ENCODE measurements around the gene GNAI2.
A peak's percentile ranks its signal among the peaks of the same experiment; 100 is the strongest.

The GNAI2 gene

GRCh38 chr3:50235716-50236483, at the start of gene GNAI2:
Gene GNAI2, plus strand, starts transcription at chr3:50236204. Its CDS starts 132 bp downstream, at chr3:50236336.
- Histone ChIP-seq H3K9me3 (ENCODE audit: insufficient read depth, low read depth, low read length) (no peaks in the 10 kb centered on the region), H3K9ac (ENCODE audit: low read depth, low read length) (peak within 1 kb of the TSS; percentile 83), H3K4me1 (ENCODE audit: insufficient read depth, low read length) (peaks cover 26% of the 10 kb centered on the region; the same call in 1 of the 2 replicates), H3K27ac (ENCODE audit: low read length) (peak within 1 kb of the TSS; percentile 42), H3K36me3 (ENCODE audit: insufficient read depth, low read depth, low read length) (peaks cover 5% of the 10 kb centered on the region; the same call in 1 of the 2 replicates), H3K4me3 (ENCODE audit: low read length) (peak within 1 kb of the TSS; percentile 82), H3K27me3 (ENCODE audit: insufficient read depth, low read length) (no peaks in the 10 kb centered on the region)

DNA sequence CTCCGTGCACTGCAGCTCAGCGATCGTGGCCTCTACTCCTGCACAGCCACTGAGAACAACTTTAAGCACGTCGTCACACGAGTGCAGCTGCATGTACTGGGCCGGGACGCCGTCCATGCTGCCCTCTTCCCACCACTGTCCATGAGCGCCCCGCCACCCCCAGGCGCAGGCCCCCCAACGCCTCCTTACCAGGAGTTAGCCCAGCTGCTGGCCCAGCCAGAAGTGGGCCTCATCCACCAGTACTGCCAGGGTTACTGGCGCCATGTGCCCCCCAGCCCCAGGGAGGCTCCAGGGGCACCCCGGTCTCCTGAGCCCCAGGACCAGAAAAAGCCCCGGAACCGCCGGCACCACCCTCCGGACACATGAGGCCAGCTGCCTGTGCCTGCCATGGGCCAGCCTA, 48.3 kb upstream of the GNAI2 start:
- H3K27me3 ChIP-seq (ENCODE audit: insufficient read depth, low read length), result no peaks in the 10 kb centered on the region
- no peak overlapping the region for H3K4me3 ChIP-seq (ENCODE audit: low read length)
- H3K4me1 ChIP-seq (ENCODE audit: insufficient read depth, low read length), result no peaks in the 10 kb centered on the region; the same call in 1 of the 2 replicates
- peaks cover 23% of the 10 kb centered on the region for H3K36me3 ChIP-seq (ENCODE audit: insufficient read depth, low read depth, low read length)
- no peak overlapping the region for H3K9ac ChIP-seq (ENCODE audit: low read depth, low read length)
- no peak overlapping the region for H3K27ac ChIP-seq (ENCODE audit: low read length)
- H3K9me3 ChIP-seq (ENCODE audit: insufficient read depth, low read depth, low read length), result no peaks in the 10 kb centered on the region

- Histone ChIP-seq H3K9ac (ENCODE audit: low read depth, low read length) (no peak overlapping the region), H3K27ac (ENCODE audit: low read length) (no peak overlapping the region), H3K27me3 (ENCODE audit: insufficient read depth, low read length) (peaks cover 9% of the 10 kb centered on the region), H3K36me3 (ENCODE audit: insufficient read depth, low read depth, low read length) (peaks cover 14% of the 10 kb centered on the region), H3K9me3 (ENCODE audit: insufficient read depth, low read depth, low read length) (no peaks in the 10 kb centered on the region), H3K4me1 (ENCODE audit: insufficient read depth, low read length) (no peaks in the 10 kb centered on the region; the same call in 1 of the 2 replicates), H3K4me3 (ENCODE audit: low read length) (no peak overlapping the region)
These were observed 46.7 kb upstream of the GNAI2 start for GRCh38 chr3:50189274-50189673.

GRCh38 chr3:50189989-50190388, 46.0 kb upstream of the GNAI2 start:
- Histone ChIP-seq H3K4me1 (ENCODE audit: insufficient read depth, low read length) (no peaks in the 10 kb centered on the region; the same call in 1 of the 2 replicates), H3K9ac (ENCODE audit: low read depth, low read length) (no peak overlapping the region), H3K9me3 (ENCODE audit: insufficient read depth, low read depth, low read length) (no peaks in the 10 kb centered on the region), H3K27ac (ENCODE audit: low read length) (no peak overlapping the region), H3K4me3 (ENCODE audit: low read length) (no peak overlapping the region), H3K27me3 (ENCODE audit: insufficient read depth, low read length) (peaks cover 14% of the 10 kb centered on the region), H3K36me3 (ENCODE audit: insufficient read depth, low read depth, low read length) (peaks cover 14% of the 10 kb centered on the region)

DNA sequence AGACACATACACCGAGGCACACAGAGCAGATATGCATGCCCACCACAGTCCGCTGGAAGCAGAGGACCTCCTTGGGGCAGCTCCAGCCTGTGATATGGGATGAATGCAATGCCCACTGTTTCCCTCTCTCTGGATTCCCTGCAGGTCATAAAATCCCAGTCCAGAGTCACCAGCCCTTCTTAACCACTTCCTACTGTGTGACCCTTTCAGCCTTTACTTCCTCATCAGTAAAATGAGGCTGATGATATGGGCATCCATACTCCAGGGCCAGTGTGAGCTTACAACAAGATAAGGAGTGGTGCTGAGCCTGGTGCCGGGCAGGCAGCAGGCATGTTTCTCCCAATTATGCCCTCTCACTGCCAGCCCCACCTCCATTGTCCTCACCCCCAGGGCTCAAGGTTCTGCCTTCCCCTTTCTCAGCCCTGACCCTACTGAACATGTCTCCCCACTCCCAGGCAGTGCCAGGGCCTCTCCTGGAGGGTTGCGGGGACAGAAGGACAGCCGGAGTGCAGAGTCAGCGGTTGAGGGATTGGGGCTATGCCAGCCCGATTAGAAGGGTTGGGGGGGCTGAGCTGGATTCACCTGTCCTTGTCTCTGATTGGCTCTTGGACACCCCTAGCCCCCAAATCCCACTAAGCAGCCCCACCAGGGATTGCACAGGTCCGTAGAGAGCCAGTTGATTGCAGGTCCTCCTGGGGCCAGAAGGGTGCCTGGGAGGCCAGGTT, 44.9 kb upstream of the GNAI2 start, which contains the start of gene GNAT1:
Gene GNAT1 (plus strand): TSS at position 675 of the 725 bp plus-strand sequence. CDS start 116 bp downstream, outside the sequence.
- peaks cover 19% of the 10 kb centered on the region for H3K27me3 ChIP-seq (ENCODE audit: insufficient read depth, low read length)
- no peak within 1 kb of the TSS for H3K27ac ChIP-seq (ENCODE audit: low read length)
- peaks cover 10% of the 10 kb centered on the region for H3K36me3 ChIP-seq (ENCODE audit: insufficient read depth, low read depth, low read length)
- H3K4me1 ChIP-seq (ENCODE audit: insufficient read depth, low read length), result no peaks in the 10 kb centered on the region; the same call in 1 of the 2 replicates
- no peak within 1 kb of the TSS; the same call in 1 of the 2 replicates for H3K9ac ChIP-seq (ENCODE audit: low read depth, low read length)
- H3K9me3 ChIP-seq (ENCODE audit: insufficient read depth, low read depth, low read length), result no peaks in the 10 kb centered on the region
- H3K4me3 ChIP-seq (ENCODE audit: low read length), result no peak within 1 kb of the TSS

DNA sequence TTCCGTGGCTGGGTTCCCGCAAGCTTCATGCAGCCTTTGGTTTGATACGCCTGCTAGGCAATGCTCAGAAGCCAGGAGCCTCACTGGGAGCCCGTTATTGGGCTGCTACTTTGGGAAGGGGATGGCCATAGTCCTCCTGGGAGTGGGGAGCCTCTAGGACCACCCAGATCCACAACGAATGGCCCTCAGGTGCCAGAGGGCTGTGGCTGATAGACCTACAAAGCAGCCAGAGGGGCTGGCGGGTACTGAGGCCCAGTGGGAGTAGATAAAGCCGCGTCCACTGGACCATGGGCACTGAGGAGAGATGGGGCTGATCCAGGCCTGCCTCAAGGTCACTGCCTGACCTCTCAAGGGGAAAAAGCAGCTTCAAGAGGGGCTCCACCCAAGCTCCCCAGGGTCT, 43.9 kb upstream of the GNAI2 start:
- no peak overlapping the region for H3K9ac ChIP-seq (ENCODE audit: low read depth, low read length)
- no peaks in the 10 kb centered on the region; the same call in 1 of the 2 replicates for H3K4me1 ChIP-seq (ENCODE audit: insufficient read depth, low read length)
- H3K27me3 ChIP-seq (ENCODE audit: insufficient read depth, low read length), result peaks cover 25% of the 10 kb centered on the region
- H3K4me3 ChIP-seq (ENCODE audit: low read length), result no peak overlapping the region
- H3K9me3 ChIP-seq (ENCODE audit: insufficient read depth, low read depth, low read length), result no peaks in the 10 kb centered on the region
- H3K36me3 ChIP-seq (ENCODE audit: insufficient read depth, low read depth, low read length), result no peaks in the 10 kb centered on the region; the same call in 1 of the 2 replicates
- H3K27ac ChIP-seq (ENCODE audit: low read length), result no peak overlapping the region

- H3K9me3 ChIP-seq (ENCODE audit: insufficient read depth, low read depth, low read length), result no peaks in the 10 kb centered on the region
- peaks cover 25% of the 10 kb centered on the region for H3K27me3 ChIP-seq (ENCODE audit: insufficient read depth, low read length)
- no peaks in the 10 kb centered on the region; the same call in 1 of the 2 replicates for H3K4me1 ChIP-seq (ENCODE audit: insufficient read depth, low read length)
- no peak overlapping the region for H3K9ac ChIP-seq (ENCODE audit: low read depth, low read length)
- H3K27ac ChIP-seq (ENCODE audit: low read length), result no peak overlapping the region
- H3K36me3 ChIP-seq (ENCODE audit: insufficient read depth, low read depth, low read length), result no peaks in the 10 kb centered on the region
- H3K4me3 ChIP-seq (ENCODE audit: low read length), result no peak overlapping the region
These were observed 43.3 kb upstream of the GNAI2 start for GRCh38 chr3:50192689-50193141.

DNA sequence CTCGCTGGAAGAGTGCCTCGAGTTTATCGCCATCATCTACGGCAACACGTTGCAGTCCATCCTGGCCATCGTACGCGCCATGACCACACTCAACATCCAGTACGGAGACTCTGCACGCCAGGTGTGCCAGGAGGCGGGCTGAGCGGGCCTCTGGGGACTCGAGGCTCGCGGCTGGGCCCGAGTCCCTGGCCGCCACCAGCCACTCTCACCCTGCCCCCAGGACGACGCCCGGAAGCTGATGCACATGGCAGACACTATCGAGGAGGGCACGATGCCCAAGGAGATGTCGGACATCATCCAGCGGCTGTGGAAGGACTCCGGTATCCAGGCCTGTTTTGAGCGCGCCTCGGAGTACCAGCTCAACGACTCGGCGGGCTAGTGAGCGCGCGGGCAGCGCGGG, 42.7 kb upstream of the GNAI2 start:
- Histone ChIP-seq H3K27ac (ENCODE audit: low read length) (no peak overlapping the region), H3K27me3 (ENCODE audit: insufficient read depth, low read length) (peaks cover 25% of the 10 kb centered on the region), H3K9ac (ENCODE audit: low read depth, low read length) (no peak overlapping the region), H3K4me3 (ENCODE audit: low read length) (no peak overlapping the region), H3K9me3 (ENCODE audit: insufficient read depth, low read depth, low read length) (no peaks in the 10 kb centered on the region), H3K36me3 (ENCODE audit: insufficient read depth, low read depth, low read length) (no peaks in the 10 kb centered on the region), H3K4me1 (ENCODE audit: insufficient read depth, low read length) (no peaks in the 10 kb centered on the region; the same call in 1 of the 2 replicates)

DNA sequence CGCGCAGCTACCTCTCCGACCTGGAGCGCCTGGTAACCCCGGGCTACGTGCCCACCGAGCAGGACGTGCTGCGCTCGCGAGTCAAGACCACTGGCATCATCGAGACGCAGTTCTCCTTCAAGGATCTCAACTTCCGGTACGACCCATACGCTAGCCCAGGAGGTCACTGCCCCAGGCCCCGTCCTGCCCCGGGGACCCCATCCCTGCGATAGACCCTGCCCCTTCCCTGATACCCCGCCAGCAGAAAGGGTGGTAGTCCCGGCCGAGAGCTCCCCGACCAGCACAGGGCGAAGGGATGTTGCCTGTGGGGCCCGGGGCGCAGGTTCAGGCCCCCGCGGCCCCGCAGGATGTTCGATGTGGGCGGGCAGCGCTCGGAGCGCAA, 42.3 kb upstream of the GNAI2 start:
- Histone ChIP-seq H3K4me3 (ENCODE audit: low read length) (no peak overlapping the region), H3K27me3 (ENCODE audit: insufficient read depth, low read length) (peaks cover 25% of the 10 kb centered on the region)

DNA sequence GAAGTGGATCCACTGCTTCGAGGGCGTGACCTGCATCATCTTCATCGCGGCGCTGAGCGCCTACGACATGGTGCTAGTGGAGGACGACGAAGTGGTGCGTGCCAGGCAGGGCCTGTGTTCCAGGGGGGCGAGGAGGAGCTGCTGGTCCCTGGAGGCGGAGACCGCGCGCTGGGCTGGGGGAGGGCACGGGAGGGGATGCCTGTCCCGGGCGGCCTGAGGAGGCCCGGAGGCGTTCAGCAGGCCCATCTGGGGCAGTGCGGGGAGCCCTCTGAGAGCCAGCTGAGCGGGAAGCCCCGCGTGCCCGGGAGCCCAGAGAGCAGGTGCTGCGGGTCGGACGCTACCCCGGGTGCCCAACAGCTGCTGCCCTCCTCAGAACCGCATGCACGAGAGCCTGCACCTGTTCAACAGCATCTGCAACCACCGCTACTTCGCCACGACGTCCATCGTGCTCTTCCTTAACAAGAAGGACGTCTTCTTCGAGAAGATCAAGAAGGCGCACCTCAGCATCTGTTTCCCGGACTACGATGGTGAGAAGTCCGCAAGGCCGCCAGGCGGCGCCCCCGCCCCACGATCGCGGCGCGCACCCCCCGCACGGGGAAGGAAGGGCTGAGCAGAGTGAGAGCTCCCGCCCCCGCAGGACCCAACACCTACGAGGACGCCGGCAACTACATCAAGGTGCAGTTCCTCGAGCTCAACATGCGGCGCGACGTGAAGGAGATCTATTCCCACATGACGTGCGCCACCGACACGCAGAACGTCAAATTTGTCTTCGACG, 41.7 kb upstream of the GNAI2 start:
- H3K9ac ChIP-seq (ENCODE audit: low read depth, low read length), result no peak overlapping the region
- H3K27ac ChIP-seq (ENCODE audit: low read length), result no peak overlapping the region
- no peaks in the 10 kb centered on the region; the same call in 1 of the 2 replicates for H3K4me1 ChIP-seq (ENCODE audit: insufficient read depth, low read length)
- H3K4me3 ChIP-seq (ENCODE audit: low read length), result no peak overlapping the region; the same call in 1 of the 2 replicates
- no peaks in the 10 kb centered on the region for H3K9me3 ChIP-seq (ENCODE audit: insufficient read depth, low read depth, low read length)
- no peaks in the 10 kb centered on the region for H3K36me3 ChIP-seq (ENCODE audit: insufficient read depth, low read depth, low read length)
- H3K27me3 ChIP-seq (ENCODE audit: insufficient read depth, low read length), result peaks cover 25% of the 10 kb centered on the region

More for the DNA sequence above, 42.3 kb upstream of the GNAI2 start:
- H3K9ac ChIP-seq (ENCODE audit: low read depth, low read length), result no peak overlapping the region
- no peaks in the 10 kb centered on the region; the same call in 1 of the 2 replicates for H3K4me1 ChIP-seq (ENCODE audit: insufficient read depth, low read length)
- no peaks in the 10 kb centered on the region for H3K9me3 ChIP-seq (ENCODE audit: insufficient read depth, low read depth, low read length)
- H3K27ac ChIP-seq (ENCODE audit: low read length), result no peak overlapping the region
- H3K36me3 ChIP-seq (ENCODE audit: insufficient read depth, low read depth, low read length), result no peaks in the 10 kb centered on the region

DNA sequence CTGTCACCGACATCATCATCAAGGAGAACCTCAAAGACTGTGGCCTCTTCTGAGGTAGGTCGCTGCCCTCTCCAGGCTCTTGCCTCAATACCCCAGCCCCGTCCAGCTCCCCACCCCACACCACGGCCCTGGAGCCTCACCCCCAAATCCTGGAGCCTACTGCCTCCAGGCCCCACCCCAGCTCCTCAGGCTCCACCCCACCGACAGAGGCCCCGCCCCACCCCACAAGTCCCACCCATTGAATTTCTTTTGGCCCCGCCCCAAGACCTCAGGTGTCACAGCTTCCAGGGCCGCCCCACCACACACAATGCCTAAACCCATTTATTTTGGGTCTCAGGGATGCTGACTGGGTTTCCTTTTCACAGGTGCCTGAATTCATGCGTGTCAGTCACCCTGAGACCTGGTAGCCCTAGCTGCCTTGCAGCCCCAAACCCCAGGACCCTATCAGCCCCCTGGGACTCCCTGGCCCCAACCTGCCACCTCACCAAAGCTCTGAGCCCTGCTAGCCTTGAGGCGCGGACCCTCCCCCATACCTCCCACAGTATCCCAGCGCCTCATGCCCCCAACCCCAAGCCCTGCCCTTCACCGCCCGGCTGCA, 41.0 kb upstream of the GNAI2 start:
- Histone ChIP-seq H3K27ac (ENCODE audit: low read length) (no peak overlapping the region), H3K9ac (ENCODE audit: low read depth, low read length) (no peak overlapping the region), H3K4me3 (ENCODE audit: low read length) (no peak overlapping the region; the same call in 1 of the 2 replicates), H3K4me1 (ENCODE audit: insufficient read depth, low read length) (no peaks in the 10 kb centered on the region; the same call in 1 of the 2 replicates), H3K27me3 (ENCODE audit: insufficient read depth, low read length) (peaks cover 25% of the 10 kb centered on the region), H3K9me3 (ENCODE audit: insufficient read depth, low read depth, low read length) (no peaks in the 10 kb centered on the region), H3K36me3 (ENCODE audit: insufficient read depth, low read depth, low read length) (no peaks in the 10 kb centered on the region)

All from iPS-20b (cell line).